GM03348 (cell line): Measurements from ENCODE around the gene SLC30A1.
"Not testable (repeated sequence)": the region's sequence is repeated elsewhere in the genome, so short reads cannot be mapped to it uniquely, and the experiment has no call there.

ENCODE experiments used
- DNase-seq: peaks from one replicate; pipeline ENCODE4 v3.0.0; 2012; ENCODE audit warnings: low spot score

The SLC30A1 gene

DNA sequence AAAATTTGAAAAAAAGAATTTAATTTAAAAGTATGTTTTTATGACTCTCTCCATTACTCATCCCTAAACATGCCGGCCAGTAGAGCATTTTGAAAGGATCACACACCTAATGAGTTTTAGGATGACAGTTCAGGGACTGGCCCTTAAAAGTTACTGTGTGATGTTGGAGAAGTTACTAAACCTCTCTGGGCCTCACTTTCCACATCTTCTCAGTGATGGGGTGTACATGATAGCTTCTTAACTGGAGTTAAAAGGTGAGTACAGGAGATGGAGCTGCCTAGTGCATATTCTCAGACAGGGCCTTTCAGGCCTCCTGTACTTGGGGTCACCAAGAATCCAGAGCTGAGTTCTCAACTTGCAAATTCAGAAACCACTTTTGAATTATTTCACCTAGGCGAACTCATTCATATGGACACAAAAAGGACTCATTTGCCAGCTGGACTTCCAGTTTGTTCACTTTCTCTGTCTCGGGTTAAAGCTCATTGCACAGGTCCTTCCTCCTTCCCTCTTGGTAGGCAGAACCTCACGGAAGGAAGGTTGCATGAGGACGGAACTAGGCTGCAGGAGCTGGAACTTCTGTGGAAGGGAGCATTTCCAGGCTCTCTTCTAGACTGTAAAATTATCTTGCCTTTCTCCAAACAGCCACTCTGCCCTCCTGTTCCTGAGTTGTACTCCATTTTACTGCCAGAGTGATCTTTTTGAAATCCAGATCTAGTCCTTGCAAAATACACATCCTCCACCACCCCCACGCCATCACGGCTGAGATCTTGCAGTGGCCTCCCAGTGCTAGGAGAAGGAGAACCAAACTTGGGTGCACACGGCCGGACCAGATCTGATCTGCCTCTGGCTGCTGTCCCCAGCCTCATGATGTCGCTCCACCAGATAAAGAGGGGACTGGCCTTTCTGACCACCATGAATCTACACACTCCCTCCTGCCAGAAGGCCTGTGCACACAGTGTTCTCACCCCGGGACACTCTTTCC lies 4.3 kb upstream of the SLC30A1 start:
- DNase-seq: no peak

DNA sequence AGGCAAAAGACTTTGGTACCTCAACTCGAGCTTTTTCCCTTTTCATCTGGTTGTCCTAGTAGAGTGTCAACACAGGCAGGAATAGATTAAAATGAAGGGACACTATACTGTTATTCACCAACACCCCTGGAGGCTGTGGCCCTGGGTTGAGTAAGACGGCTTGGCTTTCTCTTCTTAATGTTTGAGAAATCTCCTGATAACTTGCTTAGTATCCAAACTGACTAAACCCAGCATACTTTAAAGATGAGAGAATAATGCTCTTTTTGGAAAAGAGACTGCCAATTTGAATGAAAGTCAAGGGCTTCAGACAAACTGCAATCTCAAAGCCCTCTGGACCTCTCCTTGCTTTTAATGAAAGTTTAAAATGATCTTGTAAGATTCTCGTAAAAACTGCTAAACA lies 2.6 kb upstream of the SLC30A1 start:
- peak; percentile 76 for DNase-seq

DNA sequence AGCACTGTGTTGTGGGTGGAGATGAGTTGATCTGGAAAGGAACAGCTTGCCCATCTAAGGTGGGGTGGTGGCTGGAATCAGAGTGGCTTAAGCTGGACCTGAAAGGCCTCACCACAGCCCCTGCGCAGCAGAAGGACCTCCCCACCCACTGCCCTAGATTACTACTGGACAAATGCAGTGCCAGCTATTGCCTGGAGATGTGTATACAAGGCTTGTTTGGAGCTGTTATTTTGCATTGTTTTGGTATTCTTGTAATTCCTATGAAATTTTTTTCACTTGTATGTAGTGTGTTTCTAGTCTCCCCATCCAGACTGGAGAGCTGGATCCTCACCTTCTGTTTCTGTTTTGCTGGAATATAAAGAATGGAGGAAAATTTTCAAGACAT lies 1.3 kb upstream of the SLC30A1 start:
- no peak for DNase-seq

DNA sequence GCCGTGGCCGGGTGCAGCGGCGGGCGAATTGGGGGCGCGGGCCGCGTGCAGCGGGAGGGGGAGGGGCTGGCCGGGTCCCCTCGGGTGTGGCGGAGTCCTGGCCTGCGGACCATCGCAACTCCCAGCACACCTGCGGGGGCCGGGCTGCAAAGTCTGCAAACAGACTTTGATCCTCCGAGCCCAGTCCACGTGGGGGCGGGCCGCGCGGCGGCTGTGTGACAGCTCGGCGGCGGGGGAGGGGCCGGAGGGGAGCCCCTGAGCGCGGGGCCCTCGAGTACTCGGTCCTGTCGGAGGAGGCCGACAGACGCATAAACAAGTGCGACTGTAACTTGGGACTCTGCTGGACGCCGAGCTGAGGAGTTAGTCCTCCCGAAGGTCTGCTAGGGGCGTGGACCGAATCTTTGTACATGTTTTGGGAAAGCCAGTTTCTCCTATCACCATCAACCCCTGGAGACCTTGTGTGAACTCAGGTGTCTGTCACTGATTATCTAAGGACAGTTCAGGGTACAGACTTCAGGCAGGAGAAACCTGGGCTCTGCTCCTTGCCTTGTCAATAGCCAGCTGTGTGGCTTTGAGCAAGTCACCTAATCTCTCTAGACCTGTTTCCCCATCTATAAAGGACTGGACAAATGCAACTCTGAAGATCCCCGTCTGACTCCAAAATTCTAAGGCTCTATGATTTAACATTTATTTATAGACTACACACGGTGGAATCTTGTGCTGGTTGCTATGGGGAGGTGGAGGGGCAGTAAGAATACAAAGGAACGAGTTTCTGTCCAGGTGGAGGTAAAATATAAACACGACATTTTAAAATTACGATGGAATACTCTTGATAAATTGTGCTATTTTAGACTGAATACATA lies 710 bp upstream of the SLC30A1 start:
- no peak for DNase-seq

DNA sequence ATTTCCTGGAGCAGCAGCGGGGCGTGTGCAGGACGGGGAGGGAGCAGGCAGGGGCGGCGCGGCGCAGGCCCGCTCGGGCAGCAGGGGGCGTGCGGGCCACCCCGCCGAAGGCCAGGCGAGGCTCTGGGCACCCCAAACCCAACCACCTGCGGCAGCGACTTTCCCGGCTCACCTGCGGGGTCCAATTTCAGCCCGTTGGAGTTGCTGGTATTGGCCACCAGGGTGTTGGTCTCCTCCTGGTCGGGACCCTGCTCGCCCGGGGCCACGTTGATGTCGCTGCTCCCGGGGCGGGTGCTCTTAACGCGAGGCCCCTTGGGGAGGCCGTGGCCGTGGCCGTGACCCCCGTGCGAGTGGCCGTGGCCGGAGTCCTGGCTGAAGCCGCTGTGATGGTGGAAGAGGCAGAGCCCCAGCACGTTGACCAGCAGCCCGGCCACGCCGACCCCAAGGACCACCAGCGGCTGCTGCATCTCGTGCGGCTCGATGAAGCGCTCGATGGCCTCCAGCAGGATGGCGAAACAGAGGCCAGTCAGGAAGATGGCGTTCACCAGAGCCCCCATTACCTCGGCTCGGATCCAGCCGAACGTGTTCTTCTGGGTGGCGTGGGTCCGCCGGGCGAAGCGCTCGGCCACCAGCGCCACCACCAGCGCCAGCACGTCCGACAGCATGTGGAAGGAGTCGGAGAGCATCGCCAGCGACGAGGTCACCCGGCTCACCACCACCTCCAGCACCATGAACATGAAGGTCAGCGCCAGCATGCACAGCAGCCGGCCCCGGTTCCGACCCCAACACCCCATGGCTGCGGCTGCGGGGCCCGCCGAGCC lies 932 bp downstream of the SLC30A1 start:
- peak; percentile 92 for DNase-seq

- no peak for DNase-seq
Measured at GRCh38 chr1:211577277-211577818, 1.6 kb downstream of the SLC30A1 start.

- no peak for DNase-seq
Measured at GRCh38 chr1:211576717-211577116, 2.2 kb downstream of the SLC30A1 start.

DNA sequence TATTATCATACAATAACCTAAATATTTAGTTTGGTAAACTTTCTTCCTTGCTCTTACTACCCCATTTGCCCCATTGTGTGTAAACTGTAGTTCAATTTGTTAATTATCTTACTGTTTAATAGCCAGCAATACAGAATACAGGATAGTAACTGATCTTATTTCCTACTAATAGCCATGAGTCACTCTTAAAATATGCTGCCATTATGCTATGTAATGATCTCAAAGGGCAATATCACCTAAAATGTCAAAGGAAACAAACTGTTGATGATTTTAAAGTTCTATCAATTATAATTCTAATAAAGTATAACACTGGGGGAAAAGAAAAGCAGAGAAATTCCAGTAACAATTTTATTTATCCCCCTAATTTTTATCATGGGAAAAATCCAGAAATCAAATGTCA lies 4.3 kb downstream of the SLC30A1 start:
- DNase-seq: no peak

DNA sequence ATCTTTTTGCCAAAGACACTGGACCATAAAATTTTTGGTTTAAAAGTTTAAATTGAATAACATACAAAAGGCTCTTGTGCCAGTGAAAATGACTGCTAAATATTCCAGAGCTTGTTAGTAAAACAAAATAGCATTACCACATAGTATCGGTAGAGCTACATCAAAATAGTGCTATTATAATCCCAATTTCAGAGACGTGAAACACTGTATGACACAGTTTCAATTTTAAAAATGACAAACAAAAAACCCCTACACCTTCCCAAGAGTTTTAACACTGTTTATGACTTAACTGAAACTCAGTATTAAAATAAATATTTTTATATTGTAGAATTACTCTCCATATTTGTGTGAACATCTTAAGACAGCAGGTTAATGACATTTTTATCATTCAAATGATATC lies 7.0 kb downstream of the SLC30A1 start:
- DNase-seq: no peak

DNA sequence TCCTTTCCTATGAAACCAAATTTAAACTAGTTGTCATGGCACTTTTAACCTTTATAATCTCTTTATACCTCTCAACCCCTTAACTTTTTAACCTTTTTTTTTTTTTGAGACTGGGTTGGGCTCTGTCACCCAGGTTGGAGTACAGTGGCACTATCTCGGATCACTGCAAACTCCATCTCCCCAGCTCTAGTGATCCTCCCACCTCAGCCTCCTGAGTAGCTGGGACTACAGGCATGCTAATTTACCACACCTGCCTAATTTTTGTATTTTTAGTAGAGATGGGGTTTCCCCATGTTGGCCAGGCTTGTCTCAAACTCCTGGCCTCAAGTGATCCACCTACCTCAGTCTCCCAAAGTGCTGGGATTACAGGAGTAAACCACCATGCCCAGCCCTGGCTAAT lies 8.6 kb downstream of the SLC30A1 start:
- DNase-seq: not testable (repeated sequence)

DNA sequence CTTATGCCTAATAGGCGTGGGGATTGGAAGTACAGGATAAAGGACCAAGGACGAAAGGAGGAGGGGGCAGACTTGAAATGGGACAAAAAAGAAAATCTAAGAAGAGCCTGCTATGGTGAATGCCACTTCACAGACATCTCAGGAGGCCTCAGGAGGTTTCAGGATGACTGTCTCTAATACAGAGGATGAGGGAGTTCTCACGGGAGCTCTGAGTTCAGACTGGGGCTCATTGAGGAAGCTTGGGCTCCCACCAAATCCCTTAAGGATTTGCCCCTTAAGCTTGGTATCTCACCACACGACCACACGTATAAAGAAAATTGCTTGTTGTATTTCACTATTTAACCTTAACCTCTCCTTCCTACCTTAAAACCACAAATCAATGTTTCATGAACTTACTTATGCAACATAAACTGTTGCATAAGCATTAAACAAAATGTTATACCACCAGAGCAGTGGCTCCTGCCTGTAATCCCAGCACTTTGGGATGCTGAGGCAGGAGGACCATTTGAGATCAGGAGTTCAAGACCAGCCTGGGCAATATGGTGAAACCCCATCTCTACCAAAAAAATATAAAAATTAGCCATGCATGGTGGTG lies 12.4 kb downstream of the SLC30A1 start:
- DNase-seq: no peak

DNA sequence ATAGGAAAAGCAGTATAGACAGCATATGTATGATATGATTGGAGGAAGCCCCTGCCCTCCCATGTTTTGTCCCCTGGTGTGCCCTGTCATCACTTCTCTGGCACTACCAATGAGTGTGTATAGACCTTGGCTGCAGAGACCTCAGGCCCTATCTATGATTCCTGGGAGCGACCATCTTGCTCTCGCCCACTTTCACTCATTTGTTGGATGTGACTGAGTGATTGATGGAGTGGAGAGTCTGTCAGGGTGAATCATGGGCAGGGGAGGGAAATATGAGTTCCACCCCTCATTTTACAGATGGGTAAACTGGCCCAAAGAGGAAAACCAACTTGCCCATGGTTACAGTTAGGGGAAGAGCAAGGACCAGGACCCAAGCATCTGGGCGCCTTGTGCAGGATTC lies 14.9 kb downstream of the SLC30A1 start:
- DNase-seq: no peak

GRCh38 chr1:211559222-211560010 lies 19.5 kb downstream of the SLC30A1 start:
- DNase-seq: no peak

- DNase-seq: no peak
Measured at GRCh38 chr1:211557894-211558625, 20.9 kb downstream of the SLC30A1 start.

DNA sequence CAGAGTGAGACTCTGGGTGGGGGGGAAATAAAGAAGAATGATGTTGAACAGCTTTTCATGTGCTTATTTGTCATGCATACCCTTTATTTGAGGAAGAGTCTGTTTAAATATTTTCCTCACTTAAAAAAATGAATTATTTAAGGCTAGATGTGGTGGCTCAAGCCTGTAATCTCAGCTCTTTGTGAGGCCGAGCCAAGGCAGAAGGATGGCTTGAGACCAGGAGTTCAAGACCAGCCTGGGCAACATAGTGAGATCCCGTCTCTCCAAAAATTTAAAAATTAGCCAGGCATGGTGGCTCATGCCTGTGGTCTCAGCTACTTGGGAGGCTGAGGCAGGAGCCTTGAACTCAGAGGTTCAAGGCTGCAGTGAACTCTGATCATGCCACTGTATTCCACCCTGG lies 25.4 kb downstream of the SLC30A1 start:
- no peak for DNase-seq

DNA sequence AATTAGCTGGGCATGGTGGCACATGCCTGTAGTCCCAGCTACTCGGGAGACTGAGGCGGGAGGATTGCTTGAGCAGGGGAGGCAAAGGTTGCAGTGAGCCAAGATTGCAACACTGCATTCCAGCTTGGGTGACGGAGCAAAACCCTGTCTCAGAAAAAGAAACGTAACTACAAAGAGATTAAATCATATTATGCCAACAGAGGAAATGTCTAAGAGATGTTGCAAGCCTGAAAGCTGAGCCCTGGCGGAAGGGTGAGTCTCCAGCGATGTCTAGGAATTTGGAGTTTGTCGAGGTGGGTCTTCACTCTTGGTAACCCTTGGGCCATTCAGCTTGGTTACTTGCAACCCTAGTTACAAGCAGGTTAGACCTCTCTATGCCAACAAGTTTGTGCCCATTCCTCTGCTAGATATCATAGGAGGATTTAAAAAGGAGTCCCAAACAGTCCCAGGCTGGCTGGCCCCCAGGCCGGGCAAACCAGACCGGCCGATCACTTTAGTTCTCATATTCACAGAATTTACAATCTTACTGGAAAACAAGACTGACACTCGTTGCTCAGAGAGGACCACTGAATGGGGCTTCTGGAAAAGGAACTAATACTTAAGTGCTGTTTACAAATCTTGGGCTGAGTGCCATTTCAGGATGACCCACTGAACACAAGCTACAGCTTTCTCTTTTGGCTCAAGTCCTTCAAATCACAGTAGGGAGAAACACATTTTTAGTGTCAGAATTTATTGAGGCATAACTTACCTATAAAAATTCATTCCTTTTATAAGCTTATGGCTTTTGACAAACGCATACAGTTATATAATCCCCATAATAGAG lies 27.1 kb downstream of the SLC30A1 start:
- DNase-seq: peak; percentile 46

- DNase-seq: no peak
Measured at GRCh38 chr1:211549092-211549711, 29.8 kb downstream of the SLC30A1 start.

DNA sequence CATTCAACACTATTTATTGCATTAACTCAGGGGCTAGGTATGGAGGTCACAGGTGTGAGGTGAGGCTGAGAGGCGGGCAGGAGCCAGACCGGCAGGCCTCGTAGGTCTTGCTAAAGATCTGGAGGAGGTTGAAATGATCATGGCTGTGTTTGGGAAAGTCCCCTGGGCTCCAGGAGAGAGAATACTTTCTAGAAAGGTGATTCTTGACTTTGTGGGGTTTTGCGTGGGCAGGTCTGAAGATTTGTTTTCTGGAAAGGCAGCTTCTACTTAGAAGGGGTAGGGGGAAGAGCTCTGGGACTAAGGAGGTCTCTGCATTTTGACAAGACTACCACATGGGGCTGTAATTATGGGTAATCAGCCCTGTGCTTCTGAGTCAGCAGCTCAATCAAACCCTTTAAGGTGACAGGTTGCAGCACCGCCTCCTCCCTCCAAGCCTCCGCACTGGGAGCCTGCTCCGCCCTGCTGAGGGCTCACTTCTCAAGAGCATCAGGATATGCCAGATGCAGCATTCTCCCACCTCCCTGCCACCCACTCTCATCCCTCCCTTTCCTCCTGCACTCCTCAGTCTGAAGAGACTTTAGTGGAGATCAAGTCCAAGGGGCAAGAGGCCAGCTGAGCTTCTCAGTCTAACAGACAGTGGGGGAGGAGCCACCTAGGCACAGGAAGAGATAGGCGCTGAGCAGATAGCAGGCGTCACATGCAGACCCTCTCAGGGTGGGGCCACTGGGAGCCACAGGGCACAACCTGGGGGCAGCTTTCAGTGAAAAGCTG lies 30.5 kb downstream of the SLC30A1 start:
- no peak for DNase-seq
